SK-N-SH (cell line): ENCODE measurements around the gene UBE2N. TPM values are rescaled to one million over a fixed set of nuclear protein-coding genes. Genes with fewer than 3 reads are reported as not detected.
A peak's percentile ranks its signal among the peaks of the same experiment; 100 is the strongest.

Experiments
- CTCF ChIA-PET: fragments of 300-600, 350-600 bp; formaldehyde crosslinking; extraction: SDS; loops from one replicate; lab custom pipeline; 2021; lab: Yijun Ruan, JAX
- POLR2A ChIA-PET: fragments of 350-600 bp; sonication (Branson Sonifier 250); formaldehyde crosslinking; extraction: SDS; loops from one replicate; lab custom pipeline; 2020; ENCODE audit warnings: antibody characterized with exemption, inconsistent platforms; lab: Yijun Ruan, JAX
- DNase-seq: peaks from one replicate; pipeline ENCODE4 v3.0.0; 2012
- H2AFZ ChIP-seq: fragments of 200-600 bp; sonication (generic); 2 replicates; pipeline ENCODE4 v1.8.1; 2016; ENCODE audit warnings: antibody characterized with exemption, mild to moderate bottlenecking, low read depth
- H3F3A ChIP-seq: fragments of 200-600 bp; sonication (generic); replicated peaks from 2 replicates; pipeline ENCODE3; 2016; ENCODE audit warnings: antibody characterized with exemption, mild to moderate bottlenecking; ENCODE audit not compliant: insufficient read depth
- H3K27ac ChIP-seq, 2 experiments: fragments of 200-500 bp in 1 of 2; fragments of 200-600 bp in 1 of 2; sonication (Bioruptor generic) in 1 of 2; sonication (generic), shearing (Covaris generic) in 1 of 2; 2 replicates each; pipeline versions ENCODE4 v1.5.1 to v1.6.1; 2014 to 2016; ENCODE audit warnings: low read depth in 2 of 2, inconsistent platforms in 1 of 2, low read length in 1 of 2, mild to moderate bottlenecking in 1 of 2, mixed read lengths in 1 of 2
- H3K27me3 ChIP-seq: fragments of 200-600 bp; sonication (generic), shearing (Covaris generic); 2 replicates; pipeline ENCODE4 v1.6.1; 2016; ENCODE audit warnings: mixed run types; ENCODE audit not compliant: insufficient read depth
- H3K36me3 ChIP-seq, 2 experiments: fragments of 200-500 bp in 1 of 2; fragments of 200-600 bp in 1 of 2; sonication (Bioruptor generic) in 1 of 2; sonication (generic) in 1 of 2; replicated peaks in 1 of 2; 2 replicates each; pipeline versions ENCODE3 to v1.5.1; 2014 to 2016; ENCODE audit warnings: low read length in 1 of 2, mild to moderate bottlenecking in 1 of 2; ENCODE audit not compliant: insufficient read depth in 2 of 2, control insufficient read depth in 1 of 2
- H3K4me1 ChIP-seq, 2 experiments: fragments of 200-500 bp in 1 of 2; fragments of 200-600 bp in 1 of 2; sonication (Bioruptor generic) in 1 of 2; sonication (generic), shearing (Covaris generic) in 1 of 2; 2 replicates each; pipeline versions ENCODE4 v1.5.1 to v1.6.1; 2014 to 2016; ENCODE audit warnings: low read depth in 1 of 2, low read length in 1 of 2, mixed run types in 1 of 2; ENCODE audit not compliant: insufficient read depth in 2 of 2, control insufficient read depth in 1 of 2
- H3K4me2 ChIP-seq: fragments of 200-600 bp; sonication (generic), shearing (Covaris generic); 2 replicates; pipeline ENCODE4 v1.6.1; 2017; ENCODE audit warnings: mixed run types
- H3K4me3 ChIP-seq, 2 experiments: fragments of 200-500 bp in 1 of 2; fragments of 200-600 bp in 1 of 2; sonication (Bioruptor generic) in 1 of 2; sonication (generic), shearing (Covaris generic) in 1 of 2; 2 replicates each; pipeline versions ENCODE4 v1.5.1 to v1.8.1; 2014 to 2016; ENCODE audit warnings: low read depth in 2 of 2, inconsistent platforms in 1 of 2, low read length in 1 of 2, mild to moderate bottlenecking in 1 of 2, mixed read lengths in 1 of 2, moderate library complexity in 1 of 2
- H3K79me2 ChIP-seq: fragments of 200-600 bp; sonication (generic); 2 replicates; pipeline ENCODE4 v1.8.1; 2017; ENCODE audit warnings: mild to moderate bottlenecking; ENCODE audit not compliant: insufficient read depth
- H3K9ac ChIP-seq: fragments of 200-600 bp; sonication (generic); 2 replicates; pipeline ENCODE4 v1.6.1; 2017; ENCODE audit warnings: mixed run types
- H3K9me2 ChIP-seq: fragments of 200-600 bp; sonication (generic); 2 replicates; pipeline ENCODE4 v1.6.1; 2017; ENCODE audit warnings: mixed run types
- H3K9me3 ChIP-seq: fragments of 200-600 bp; sonication (generic); 2 replicates; pipeline ENCODE4 v1.6.1; 2017; ENCODE audit warnings: mixed run types, mild to moderate bottlenecking, moderate library complexity
- H4K20me1 ChIP-seq: fragments of 200-600 bp; sonication (generic); 2 replicates; pipeline ENCODE4 v1.6.1; 2017; ENCODE audit warnings: mild to moderate bottlenecking, mixed run types; ENCODE audit not compliant: insufficient read depth
- CTCF ChIP-seq: fragments of 200-600 bp; sonication (generic); IDR thresholded peaks from 2 replicates; pipeline ENCODE4 v1.6.1; 2017; ENCODE audit warnings: antibody characterized with exemption, mild to moderate bottlenecking, moderate library complexity
- ELF1 ChIP-seq: IDR thresholded peaks from 2 replicates; pipeline ENCODE4 v1.4.0; 2012
- EZH2phosphoT487 ChIP-seq: fragments of 200-600 bp; sonication (generic); IDR thresholded peaks from 2 replicates; pipeline ENCODE4 v1.6.1; 2017; ENCODE audit warnings: low read depth, mixed run types, mild to moderate bottlenecking, antibody characterized with exemption, moderate library complexity, borderline replicate concordance
- FOSL2 ChIP-seq: IDR thresholded peaks from 2 replicates; pipeline ENCODE4 v1.4.0; 2012; ENCODE audit warnings: low read depth, mild to moderate bottlenecking, moderate library complexity, borderline replicate concordance
- FOXM1 ChIP-seq: IDR thresholded peaks from 2 replicates; pipeline ENCODE4 v1.4.0; 2012; ENCODE audit warnings: low read depth, mild to moderate bottlenecking
- GABPA ChIP-seq: IDR thresholded peaks from 2 replicates; pipeline ENCODE4 v1.4.0; 2012; ENCODE audit warnings: low read depth, mild to moderate bottlenecking
- GATA2 ChIP-seq: sonication (generic); formaldehyde crosslinking; IDR thresholded peaks from 2 replicates; pipeline ENCODE4 v1.5.0; 2020; ENCODE audit warnings: mild to moderate bottlenecking, missing genetic modification reagents
- IRF3 ChIP-seq: fragments of 150-350 bp; IDR thresholded peaks from 2 replicates; pipeline ENCODE4 v1.6.1; 2016; ENCODE audit warnings: mild to moderate bottlenecking, low read depth, low read length
- MAX ChIP-seq: IDR thresholded peaks from 2 replicates; pipeline ENCODE4 v1.4.0; 2012; ENCODE audit warnings: low read depth
- NRF1 ChIP-seq: IDR thresholded peaks from 2 replicates; pipeline ENCODE4 v1.6.1; 2012; ENCODE audit warnings: low read depth, mild to moderate bottlenecking, low read length
- PBX3 ChIP-seq: IDR thresholded peaks from 2 replicates; pipeline ENCODE4; 2012
- REST ChIP-seq: IDR thresholded peaks from 2 replicates; pipeline ENCODE4 v1.6.1; 2012; ENCODE audit warnings: mild to moderate bottlenecking, low read depth, low read length, moderate library complexity
- RFX5 ChIP-seq: IDR thresholded peaks from 2 replicates; pipeline ENCODE4 v1.6.1; 2012; ENCODE audit warnings: mild to moderate bottlenecking, improper control_type of control experiment, low read length
- RXRA ChIP-seq: IDR thresholded peaks from 2 replicates; pipeline ENCODE4 v1.4.0; 2012; ENCODE audit warnings: low read depth, mild to moderate bottlenecking, borderline replicate concordance
- SIN3A ChIP-seq: IDR thresholded peaks from 2 replicates; pipeline ENCODE4 v1.6.1; 2012; ENCODE audit warnings: low read depth, mild to moderate bottlenecking, low read length, moderate library complexity, borderline replicate concordance
- SMC3 ChIP-seq: IDR thresholded peaks from 2 replicates; pipeline ENCODE4 v1.6.1; 2012; ENCODE audit warnings: low read depth, low read length, improper control_type of control experiment
- TAF1 ChIP-seq: IDR thresholded peaks from 2 replicates; pipeline ENCODE4 v1.6.1; 2012; ENCODE audit warnings: low read depth, mild to moderate bottlenecking, low read length, moderate library complexity, borderline replicate concordance
- TCF12 ChIP-seq: IDR thresholded peaks from 2 replicates; pipeline ENCODE4 v1.4.0; 2012
- YY1 ChIP-seq: IDR thresholded peaks from 2 replicates; pipeline ENCODE4 v1.4.0; 2012; ENCODE audit warnings: low read depth, mild to moderate bottlenecking
- WGBS: methylation state at CpG from one replicate; pipeline ENCODE4 v1.1.6; 2017; ENCODE audit warnings: low lambda C conversion rate; 5-methylcytosine and 5-hydroxymethylcytosine counted together
- polyA plus RNA-seq, 3 experiments: library from polyadenylated mRNA; depleted of rRNA; stranded (reverse); fragments of >200 nt; gene quantifications; 2 replicates each; pipeline ENCODE4 v1.2.3, GENCODE V29; 2012

The UBE2N gene
- polyA plus RNA-seq, 1 of the 3 experiments (the other 2 are of a cell fraction) = 102 TPM

GRCh38 chr12:93468008-93468371, 26.2 kb upstream of the UBE2N start (continued):
- TF ChIP-seq PBX3 = no peak
- no peak for TF ChIP-seq SIN3A
- TF ChIP-seq GATA2 = no peak
- TF ChIP-seq REST = no peak
- TF ChIP-seq ELF1 = no peak
- TF ChIP-seq GABPA = no peak
- TF ChIP-seq SMC3 = no peak
- no peak for TF ChIP-seq NRF1
- no peak for TF ChIP-seq RFX5
- TF ChIP-seq RXRA = no peak
- TF ChIP-seq IRF3 = no peak
- no peak for TF ChIP-seq FOSL2

- Histone ChIP-seq H3K4me2 (peak within 1 kb of the TSS; percentile 85), H3K79me2 (peaks cover 50% of the 10 kb centered on the region), H3K4me3 (peak within 1 kb of the TSS; percentile 79 to 84), H2AFZ (peak within 1 kb of the TSS; percentile 84), H3K4me1 (peaks cover 5% of the 10 kb centered on the region in 2 experiments; a peak in 2 of 4 replicates), H3K36me3 (peaks cover 13 to 24% of the 10 kb centered on the region in 2 experiments), H3K9me2 (no peaks in the 10 kb centered on the region), H3K27me3 (no peaks in the 10 kb centered on the region), H3K9me3 (no peaks in the 10 kb centered on the region), H3K9ac (peak within 1 kb of the TSS; percentile 89), H3F3A (no peaks in the 10 kb centered on the region), H3K27ac (peak within 1 kb of the TSS; percentile 89 to 95), H4K20me1 (peaks cover 5% of the 10 kb centered on the region; the same call in 1 of the 2 replicates)
- DNase-seq = peak; percentile 84
- 1% methylated on average over 13 of the region's 36 CpGs for WGBS
- ChIA-PET CTCF (interaction anchor here (0.7 to 1.9 kb wide), 10 partner anchors 9 to 635 kb away, joined by 4 to 7 read pairs (median 5); partner anchors contain the start of gene UBE2N), POLR2A (interaction anchor here (0.7 kb wide), 1 partner anchor 276 kb away, joined by 3 read pairs; no protein-coding TSS in a partner anchor)
- peak; percentile 97 for TF ChIP-seq YY1
- no peak for TF ChIP-seq FOXM1
- peak; percentile 76; the same call in 1 of the 2 replicates for TF ChIP-seq NRF1
- TF ChIP-seq SIN3A = peak; percentile 88
- no peak for TF ChIP-seq EZH2phosphoT487
- TF ChIP-seq TAF1 = peak; percentile 90
- peak; percentile 93 for TF ChIP-seq MAX
- peak; percentile 91 for TF ChIP-seq CTCF
- no peak for TF ChIP-seq TCF12
- no peak for TF ChIP-seq FOSL2
- TF ChIP-seq IRF3 = no peak
Observed at GRCh38 chr12:93467351-93468007, 25.7 kb upstream of the UBE2N start, which contains the start of gene MRPL42. Gene MRPL42 (plus strand): TSS chr12:93467514. CDS start chr12:93469286, 1,772 bp downstream.
